HepG2 (cell line): Measurements from ENCODE around the gene ABHD12. TPM values are rescaled to one million over a fixed set of nuclear protein-coding genes. Genes with fewer than 3 reads are reported as not detected.
A peak's percentile ranks its signal among the peaks of the same experiment; 100 is the strongest.

Source experiments
- CREM ChIP-seq, 2 experiments: sonication (generic) in 1 of 2; formaldehyde crosslinking in 1 of 2; IDR thresholded peaks; 2 replicates each; pipeline versions ENCODE4 v1.4.0 to v1.6.1; 2016 to 2020; ENCODE audit warnings: antibody characterized with exemption in 1 of 2, mild to moderate bottlenecking in 1 of 2, missing genetic modification reagents in 1 of 2
- FOXK1 ChIP-seq: sonication (generic); formaldehyde crosslinking; IDR thresholded peaks from 2 replicates; pipeline ENCODE4 v1.4.0; 2020; ENCODE audit warnings: low read depth, missing genetic modification reagents, borderline replicate concordance
- KAT7 ChIP-seq: IDR thresholded peaks from 2 replicates; pipeline ENCODE4 v1.6.1; 2018; ENCODE audit warnings: borderline replicate concordance, missing compliant biosample characterization
- LCORL ChIP-seq, 2 experiments: fragments of 450-650 bp in 1 of 2; sonication (generic) in 1 of 2; formaldehyde crosslinking in 1 of 2; IDR thresholded peaks; 2 replicates each; pipeline versions ENCODE4 v1.5.0 to v1.6.1; 2017 to 2020; ENCODE audit warnings: antibody characterized with exemption in 1 of 2, missing genetic modification reagents in 1 of 2
- PAX8 ChIP-seq: sonication (generic); formaldehyde crosslinking; IDR thresholded peaks from 2 replicates; pipeline ENCODE4 v1.8.0; 2022; ENCODE audit warnings: mild to moderate bottlenecking, missing genetic modification reagents, borderline replicate concordance
- ZBTB21 ChIP-seq: sonication (generic); formaldehyde crosslinking; IDR thresholded peaks from 2 replicates; pipeline ENCODE4 v1.4.0; 2020; ENCODE audit warnings: missing genetic modification reagents
- ZBTB4 ChIP-seq: sonication (generic); formaldehyde crosslinking; IDR thresholded peaks from 2 replicates; pipeline ENCODE4 v1.4.0; 2020; ENCODE audit warnings: missing genetic modification reagents, mild to moderate bottlenecking, borderline replicate concordance
- ZFP82 ChIP-seq: sonication (generic); formaldehyde crosslinking; IDR thresholded peaks from 2 replicates; pipeline ENCODE4 v1.5.1; 2020; ENCODE audit warnings: mild to moderate bottlenecking, missing genetic modification reagents, borderline replicate concordance
- ZNF101 ChIP-seq: sonication (generic); formaldehyde crosslinking; IDR thresholded peaks from 2 replicates; pipeline ENCODE4 v1.4.0; 2020; ENCODE audit warnings: mild to moderate bottlenecking, low read depth, missing genetic modification reagents, borderline replicate concordance
- ZNF24 ChIP-seq: fragments of 450-650 bp; IDR thresholded peaks from 2 replicates; pipeline ENCODE4 v1.6.1; 2017; ENCODE audit warnings: antibody characterized with exemption, mild to moderate bottlenecking
- ZNF350 ChIP-seq: sonication (generic); formaldehyde crosslinking; IDR thresholded peaks from 2 replicates; pipeline ENCODE4 v1.4.0; 2020; ENCODE audit warnings: mild to moderate bottlenecking, low read depth, missing genetic modification reagents, borderline replicate concordance
- ZNF556 ChIP-seq: sonication (generic); formaldehyde crosslinking; IDR thresholded peaks from 2 replicates; pipeline ENCODE4 v1.4.0; 2020; ENCODE audit warnings: mild to moderate bottlenecking, missing genetic modification reagents, borderline replicate concordance
- ZNF709 ChIP-seq: sonication (generic); formaldehyde crosslinking; IDR thresholded peaks from 2 replicates; pipeline ENCODE4 v1.5.0; 2020; ENCODE audit warnings: mild to moderate bottlenecking, missing genetic modification reagents
- ZNF710 ChIP-seq: sonication (generic); formaldehyde crosslinking; IDR thresholded peaks from 2 replicates; pipeline ENCODE4 v1.5.0; 2020; ENCODE audit warnings: mild to moderate bottlenecking, missing genetic modification reagents, borderline replicate concordance
- polyA plus RNA-seq, 8 experiments: library from polyadenylated mRNA; depleted of rRNA in 3 of 8; stranded (reverse) in 7 of 8; unstranded in 1 of 8; fragments of >200 nt; fragmentation: Illumina TruSeq in 4 of 8; extraction: Trizol in 4 of 8; gene quantifications; 2 replicates each; pipeline versions ENCODE4 v1.2.1 to v1.2.3, GENCODE V29; 2011 to 2016; ENCODE audit warnings: low read depth in 4 of 8, missing spikeins in 1 of 8, mixed read lengths in 1 of 8; ENCODE audit not compliant: insufficient read depth in 1 of 8
- total RNA-seq, 5 experiments: library from RNA; depleted of rRNA; stranded (reverse); fragments of >200 nt; fragmentation: Illumina TruSeq; extraction: Trizol; gene quantifications; 2 replicates each; pipeline ENCODE4 v1.2.3, GENCODE V29; 2016; ENCODE audit warnings: low read depth in 1 of 5
- TF ChIP-seq, protein P1 (sequence below): sonication (generic); formaldehyde crosslinking; IDR thresholded peaks from 2 replicates; pipeline ENCODE4 v1.4.0; 2020; ENCODE audit warnings: missing genetic modification reagents
- TF ChIP-seq, protein P2 (sequence below): IDR thresholded peaks from 2 replicates; pipeline ENCODE4 v1.6.1; 2012; ENCODE audit warnings: low read depth, low read length, improper control_type of control experiment
- TF ChIP-seq, protein P3 (sequence below): sonication (generic); formaldehyde crosslinking; IDR thresholded peaks from 2 replicates; pipeline ENCODE4 v1.5.0; 2020; ENCODE audit warnings: missing genetic modification reagents, mild to moderate bottlenecking, borderline replicate concordance

ABHD12 gene
- total and polyA plus RNA-seq, 2 of the 13 experiments (the other 11 are each of a cell fraction or from before 2014, with no cell fraction given), result 23.5 to 72.1 TPM

DNA sequence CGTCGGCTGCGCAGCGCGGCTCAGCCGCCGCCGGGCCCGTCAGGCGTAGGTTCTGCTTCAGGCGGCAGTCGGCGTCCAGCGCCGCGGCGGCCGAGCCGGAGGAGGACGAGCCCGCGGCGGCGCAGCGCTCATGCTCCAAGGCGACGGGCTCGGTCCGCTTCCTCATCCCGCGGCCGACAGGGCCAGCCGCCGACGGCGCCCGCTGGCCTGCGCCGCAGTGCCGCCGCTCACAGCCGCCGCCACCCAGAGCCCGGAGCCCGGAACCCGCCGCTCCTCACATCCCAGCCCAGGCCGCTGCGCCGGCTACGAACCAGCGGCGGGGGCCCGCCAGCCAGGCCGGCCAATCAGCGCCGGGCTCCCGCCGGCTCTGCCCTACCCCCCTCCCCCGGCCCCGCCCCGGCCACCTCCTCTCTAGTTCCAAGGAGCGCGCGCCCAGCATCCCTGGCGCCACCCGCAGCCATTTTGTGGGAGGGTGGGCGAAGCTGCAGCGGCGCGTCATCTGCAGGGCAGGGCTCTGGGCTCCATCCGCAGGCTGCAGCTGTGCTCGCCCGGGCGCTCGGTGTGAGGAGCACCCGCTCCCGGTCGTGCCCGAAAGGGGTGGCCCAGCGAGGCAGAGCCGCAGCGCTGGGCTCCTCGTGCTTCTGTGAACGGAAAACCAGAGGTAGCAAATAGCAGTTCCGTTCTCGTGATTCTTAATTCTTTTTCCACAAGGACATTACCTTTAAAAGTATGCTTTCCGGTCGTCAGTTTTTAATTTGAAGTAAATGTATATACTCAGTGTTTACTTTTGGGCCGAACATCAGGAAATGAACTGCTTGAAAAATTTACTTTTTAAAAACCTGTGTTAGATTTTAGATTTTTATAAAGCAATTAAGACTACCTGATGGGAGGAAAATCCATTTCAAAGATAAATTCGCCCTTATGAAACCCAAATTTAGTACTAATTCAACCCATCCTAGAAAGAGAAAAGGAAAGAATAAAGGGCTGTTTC, at the start of gene ABHD12 (continued):
- TF ChIP-seq ZBTB4 (no peak; the same call in 1 of the 2 replicates), ZBTB21 (CRISPR knock-in tag) (0 out of 2 replicates have a peak, but pooled peaks have one; percentile 45), ZNF556 (CRISPR knock-in tag) (peak; percentile 95), ZNF350 (CRISPR knock-in tag) (peak; percentile 84), KAT7 (CRISPR knock-in tag) (peak; percentile 95), CREM (IDR thresholded peaks at IDR 0.05) (peak; percentile 48), CREM (CRISPR knock-in tag; IDR thresholded peaks at IDR 0.05) (peak; percentile 55; the same call in 1 of the 2 replicates), ZNF710 (CRISPR knock-in tag) (no peak; the same call in 1 of the 2 replicates), ZNF709 (CRISPR knock-in tag) (peak; percentile 12; the same call in 1 of the 2 replicates), ZNF101 (CRISPR knock-in tag) (peak; percentile 87; the same call in 1 of the 2 replicates), LCORL (IDR thresholded peaks at IDR 0.05) (no peak), LCORL (CRISPR knock-in tag; IDR thresholded peaks at IDR 0.05) (peak; percentile 85), ZNF24 (no peak), ZFP82 (CRISPR knock-in tag) (peak; percentile 9; the same call in 1 of the 2 replicates), FOXK1 (CRISPR knock-in tag) (peak; percentile 64; the same call in 1 of the 2 replicates), PAX8 (CRISPR knock-in tag) (0 out of 2 replicates have a peak, but pooled peaks have one; percentile 54)
- TF ChIP-seq, protein P1, sequence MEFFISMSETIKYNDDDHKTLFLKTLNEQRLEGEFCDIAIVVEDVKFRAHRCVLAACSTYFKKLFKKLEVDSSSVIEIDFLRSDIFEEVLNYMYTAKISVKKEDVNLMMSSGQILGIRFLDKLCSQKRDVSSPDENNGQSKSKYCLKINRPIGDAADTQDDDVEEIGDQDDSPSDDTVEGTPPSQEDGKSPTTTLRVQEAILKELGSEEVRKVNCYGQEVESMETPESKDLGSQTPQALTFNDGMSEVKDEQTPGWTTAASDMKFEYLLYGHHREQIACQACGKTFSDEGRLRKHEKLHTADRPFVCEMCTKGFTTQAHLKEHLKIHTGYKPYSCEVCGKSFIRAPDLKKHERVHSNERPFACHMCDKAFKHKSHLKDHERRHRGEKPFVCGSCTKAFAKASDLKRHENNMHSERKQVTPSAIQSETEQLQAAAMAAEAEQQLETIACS (CRISPR knock-in tag), result peak; percentile 75
- TF ChIP-seq, protein P2, sequence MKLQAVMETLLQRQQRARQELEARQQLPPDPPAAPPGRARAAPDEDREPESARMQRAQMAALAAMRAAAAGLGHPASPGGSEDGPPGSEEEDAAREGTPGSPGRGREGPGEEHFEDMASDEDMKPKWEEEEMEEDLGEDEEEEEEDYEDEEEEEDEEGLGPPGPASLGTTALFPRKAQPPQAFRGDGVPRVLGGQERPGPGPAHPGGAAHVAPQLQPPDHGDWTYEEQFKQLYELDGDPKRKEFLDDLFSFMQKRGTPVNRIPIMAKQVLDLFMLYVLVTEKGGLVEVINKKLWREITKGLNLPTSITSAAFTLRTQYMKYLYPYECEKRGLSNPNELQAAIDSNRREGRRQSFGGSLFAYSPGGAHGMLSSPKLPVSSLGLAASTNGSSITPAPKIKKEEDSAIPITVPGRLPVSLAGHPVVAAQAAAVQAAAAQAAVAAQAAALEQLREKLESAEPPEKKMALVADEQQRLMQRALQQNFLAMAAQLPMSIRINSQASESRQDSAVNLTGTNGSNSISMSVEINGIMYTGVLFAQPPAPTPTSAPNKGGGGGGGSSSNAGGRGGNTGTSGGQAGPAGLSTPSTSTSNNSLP, result no peak
- TF ChIP-seq, protein P3, sequence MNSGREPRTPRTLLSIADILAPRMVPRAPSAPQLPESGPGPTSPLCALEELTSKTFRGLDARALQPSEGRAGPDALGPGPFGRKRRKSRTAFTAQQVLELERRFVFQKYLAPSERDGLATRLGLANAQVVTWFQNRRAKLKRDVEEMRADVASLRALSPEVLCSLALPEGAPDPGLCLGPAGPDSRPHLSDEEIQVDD (CRISPR knock-in tag), result no peak
